Measurements from ENCODE around the gene SQSTM1. TPM values are rescaled to one million over a fixed set of nuclear protein-coding genes. Genes with fewer than 3 reads are reported as not detected.
"Not testable (repeated sequence)": the region's sequence is repeated elsewhere in the genome, so short reads cannot be mapped to it uniquely, and the experiment has no call there.

The SQSTM1 gene
- total and polyA plus RNA-seq, 5 donors from 2014 or later: 219 to 615 (median 240) TPM

DNA sequence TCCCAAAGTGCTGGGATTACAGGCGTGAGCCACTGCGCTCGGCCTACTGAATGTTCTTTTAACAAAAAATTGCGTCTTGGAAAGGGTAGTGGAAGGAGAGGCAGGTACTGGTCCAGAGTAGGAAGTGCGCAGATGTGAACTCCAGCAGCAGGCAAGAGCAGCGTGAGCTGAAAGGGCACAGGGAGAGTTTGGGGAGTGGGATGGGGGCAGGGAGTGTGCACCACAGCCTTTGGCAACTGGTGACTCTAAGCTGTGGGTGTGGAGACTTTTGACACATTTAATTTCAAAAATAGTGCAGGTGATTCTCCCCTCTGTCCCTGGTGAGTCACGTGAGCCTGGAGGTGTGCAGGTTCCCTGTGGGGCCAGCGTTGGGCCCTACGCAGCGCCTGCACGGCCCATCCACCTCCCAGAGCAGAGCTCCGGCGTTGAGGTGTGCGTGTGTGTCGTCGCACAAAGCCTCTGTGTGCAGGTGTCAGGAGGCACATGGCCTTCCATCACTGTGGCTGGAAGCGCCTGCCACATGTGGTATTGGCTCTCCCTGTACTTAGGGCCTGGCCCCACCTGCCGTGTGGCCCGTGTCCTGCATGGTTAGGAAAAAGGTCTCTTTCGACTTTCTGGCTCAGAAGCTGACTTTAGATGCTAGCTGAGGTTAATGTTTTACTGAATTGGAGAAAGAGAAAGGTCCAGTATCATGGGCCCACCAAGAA, 11.5 kb downstream of the SQSTM1 start:
- DNase-seq: no peak

GRCh38 chr5:179833056-179833708, 12.5 kb downstream of the SQSTM1 start:
- peaks cover 64% of the 10 kb centered on the region for H3K36me3 Mint-ChIP-seq
- DNase-seq (no peak), ATAC-seq (ENCODE audit: low read depth in 2 of 2) (no peak)
- Histone ChIP-seq H3K4me1 (ENCODE audit: control insufficient read depth, insufficient read depth, low read length, poor library complexity, severe bottlenecking) (peaks cover 17% of the 10 kb centered on the region), H3K9me3 (ENCODE audit: control insufficient read depth in 2 of 2, low read length in 2 of 2) (no peaks in the 10 kb centered on the region), H3K36me3 (ENCODE audit: control insufficient read depth, insufficient read depth, low read length) (peaks cover 66% of the 10 kb centered on the region), H3K27ac (ENCODE audit: insufficient read depth, low read length, poor library complexity, severe bottlenecking) (no peak overlapping the region), H3K4me3 (ENCODE audit: low read depth, low read length) (no peak overlapping the region), H3K27me3 (ENCODE audit: control insufficient read depth, insufficient read depth, low read length) (no peaks in the 10 kb centered on the region)
- peaks cover 0 to 2% (median 0%) of the 10 kb centered on the region in 7 donors for H3K9me3 Mint-ChIP-seq
- H3K27me3 Mint-ChIP-seq: no peaks in the 10 kb centered on the region
- peak overlapping the region in 1 of 3 donors; percentile 58 for H3K27ac Mint-ChIP-seq
- H3K4me1 Mint-ChIP-seq: peaks cover 15 to 33% (median 30%) of the 10 kb centered on the region in 4 donors
- H3K4me3 Mint-ChIP-seq: no peak overlapping the region

More for the DNA sequence above, 11.5 kb downstream of the SQSTM1 start:
- Mint-ChIP-seq H3K9me3 (peaks cover 0 to 2% (median 0%) of the 10 kb centered on the region in 7 donors), H3K4me3 (no peak overlapping the region), H3K4me1 (peaks cover 13 to 34% (median 30%) of the 10 kb centered on the region in 4 donors), H3K27me3 (no peaks in the 10 kb centered on the region), H3K27ac (peak overlapping the region in 2 of 3 donors; percentile 75 to 97), H3K36me3 (peaks cover 72% of the 10 kb centered on the region)
- H3K27ac ChIP-seq (ENCODE audit: insufficient read depth, low read length, poor library complexity, severe bottlenecking): no peak overlapping the region
- peaks cover 13% of the 10 kb centered on the region for H3K4me1 ChIP-seq (ENCODE audit: control insufficient read depth, insufficient read depth, low read length, poor library complexity, severe bottlenecking)
- H3K36me3 ChIP-seq (ENCODE audit: control insufficient read depth, insufficient read depth, low read length): peaks cover 64% of the 10 kb centered on the region
- no peak overlapping the region for H3K4me3 ChIP-seq (ENCODE audit: low read depth, low read length)
- no peak for ATAC-seq (ENCODE audit: low read depth in 2 of 2)
- no peaks in the 10 kb centered on the region for H3K27me3 ChIP-seq (ENCODE audit: control insufficient read depth, insufficient read depth, low read length)
- no peaks in the 10 kb centered on the region for H3K9me3 ChIP-seq (ENCODE audit: control insufficient read depth in 2 of 2, low read length in 2 of 2)

DNA sequence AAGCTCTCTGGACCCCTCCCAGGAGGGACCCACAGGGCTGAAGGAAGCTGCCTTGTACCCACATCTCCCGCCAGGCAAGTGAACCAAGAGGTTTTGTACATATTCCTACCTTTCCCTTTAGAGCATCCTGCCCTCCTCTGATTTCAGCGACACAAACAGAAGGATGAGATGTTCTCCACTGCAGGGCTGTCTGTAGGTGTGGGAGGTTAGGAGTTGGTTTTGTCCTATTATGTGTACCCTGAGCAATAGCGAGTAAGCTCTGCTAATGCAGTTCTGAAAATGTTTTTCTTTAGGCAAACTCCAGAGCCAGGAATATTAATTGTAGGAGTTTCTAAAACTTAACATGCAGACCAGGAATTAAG, 13.0 kb downstream of the SQSTM1 start:
- H3K4me1 Mint-ChIP-seq: peaks cover 15 to 30% (median 29%) of the 10 kb centered on the region in 4 donors
- peak overlapping the region in 1 of 4 donors; percentile 58 for H3K4me3 Mint-ChIP-seq
- Histone ChIP-seq H3K36me3 (ENCODE audit: control insufficient read depth, insufficient read depth, low read length) (peaks cover 63% of the 10 kb centered on the region), H3K9me3 (ENCODE audit: control insufficient read depth in 2 of 2, low read length in 2 of 2) (no peaks in the 10 kb centered on the region), H3K4me1 (ENCODE audit: control insufficient read depth, insufficient read depth, low read length, poor library complexity, severe bottlenecking) (peaks cover 17% of the 10 kb centered on the region), H3K4me3 (ENCODE audit: low read depth, low read length) (no peak overlapping the region), H3K27me3 (ENCODE audit: control insufficient read depth, insufficient read depth, low read length) (no peaks in the 10 kb centered on the region), H3K27ac (ENCODE audit: insufficient read depth, low read length, poor library complexity, severe bottlenecking) (no peak overlapping the region)
- H3K27me3 Mint-ChIP-seq: no peaks in the 10 kb centered on the region
- ATAC-seq (ENCODE audit: low read depth in 2 of 2): no peak
- peaks cover 0 to 2% (median 0%) of the 10 kb centered on the region in 7 donors for H3K9me3 Mint-ChIP-seq
- no peak for DNase-seq
- peak overlapping the region in 1 of 3 donors; percentile 48 for H3K27ac Mint-ChIP-seq
- peaks cover 61% of the 10 kb centered on the region for H3K36me3 Mint-ChIP-seq

DNA sequence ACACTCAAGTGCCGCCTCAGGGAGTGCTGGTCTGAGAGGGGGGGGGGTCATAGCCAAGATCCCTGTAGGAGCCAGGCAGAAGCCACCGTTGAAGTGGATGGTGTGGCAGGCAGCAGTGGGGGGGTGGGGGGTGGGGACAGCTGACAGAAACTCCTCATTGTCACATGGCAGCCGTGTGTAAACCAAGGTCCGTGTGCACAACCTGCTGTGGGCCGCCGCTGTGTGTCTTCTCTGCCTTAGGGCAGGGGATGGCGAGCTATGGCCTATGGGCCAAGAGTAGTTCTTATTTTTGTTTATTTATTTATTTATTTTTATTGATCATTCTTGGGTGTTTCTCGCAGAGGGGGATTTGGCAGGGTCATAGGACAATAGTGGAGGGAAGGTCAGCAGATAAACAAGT, 13.4 kb downstream of the SQSTM1 start:
- peak overlapping the region in 1 of 4 donors; percentile 58 for H3K4me3 Mint-ChIP-seq
- DNase-seq: no peak
- H3K27me3 ChIP-seq (ENCODE audit: control insufficient read depth, insufficient read depth, low read length): no peaks in the 10 kb centered on the region
- H3K4me1 Mint-ChIP-seq: peaks cover 15 to 29% (median 28%) of the 10 kb centered on the region in 4 donors
- no peaks in the 10 kb centered on the region for H3K27me3 Mint-ChIP-seq
- H3K27ac Mint-ChIP-seq: no peak overlapping the region
- H3K36me3 Mint-ChIP-seq: peaks cover 57% of the 10 kb centered on the region
- H3K4me1 ChIP-seq (ENCODE audit: control insufficient read depth, insufficient read depth, low read length, poor library complexity, severe bottlenecking): peaks cover 17% of the 10 kb centered on the region
- H3K9me3 Mint-ChIP-seq: peaks cover 0 to 2% (median 0%) of the 10 kb centered on the region in 7 donors
- H3K36me3 ChIP-seq (ENCODE audit: control insufficient read depth, insufficient read depth, low read length): peaks cover 59% of the 10 kb centered on the region
- H3K9me3 ChIP-seq (ENCODE audit: control insufficient read depth in 2 of 2, low read length in 2 of 2): no peaks in the 10 kb centered on the region
- no peak overlapping the region for H3K4me3 ChIP-seq (ENCODE audit: low read depth, low read length)
- no peak for ATAC-seq (ENCODE audit: low read depth in 2 of 2)
- H3K27ac ChIP-seq (ENCODE audit: insufficient read depth, low read length, poor library complexity, severe bottlenecking): no peak overlapping the region

GRCh38 chr5:179834871-179835270, 14.2 kb downstream of the SQSTM1 start:
- H3K9me3 ChIP-seq (ENCODE audit: control insufficient read depth in 2 of 2, low read length in 2 of 2); H3K4me3 ChIP-seq (ENCODE audit: low read depth, low read length); H3K4me3 Mint-ChIP-seq; H3K27ac ChIP-seq (ENCODE audit: insufficient read depth, low read length, poor library complexity, severe bottlenecking); DNase-seq; H3K27me3 Mint-ChIP-seq; H3K27ac Mint-ChIP-seq; ATAC-seq (ENCODE audit: low read depth in 2 of 2); H3K27me3 ChIP-seq (ENCODE audit: control insufficient read depth, insufficient read depth, low read length); H3K9me3 Mint-ChIP-seq: not testable (repeated sequence)
- peaks cover 17% of the 10 kb centered on the region for H3K4me1 ChIP-seq (ENCODE audit: control insufficient read depth, insufficient read depth, low read length, poor library complexity, severe bottlenecking)
- H3K36me3 Mint-ChIP-seq: peaks cover 49% of the 10 kb centered on the region
- H3K4me1 Mint-ChIP-seq: peaks cover 15 to 26% (median 26%) of the 10 kb centered on the region in 4 donors
- peaks cover 55% of the 10 kb centered on the region for H3K36me3 ChIP-seq (ENCODE audit: control insufficient read depth, insufficient read depth, low read length)

DNA sequence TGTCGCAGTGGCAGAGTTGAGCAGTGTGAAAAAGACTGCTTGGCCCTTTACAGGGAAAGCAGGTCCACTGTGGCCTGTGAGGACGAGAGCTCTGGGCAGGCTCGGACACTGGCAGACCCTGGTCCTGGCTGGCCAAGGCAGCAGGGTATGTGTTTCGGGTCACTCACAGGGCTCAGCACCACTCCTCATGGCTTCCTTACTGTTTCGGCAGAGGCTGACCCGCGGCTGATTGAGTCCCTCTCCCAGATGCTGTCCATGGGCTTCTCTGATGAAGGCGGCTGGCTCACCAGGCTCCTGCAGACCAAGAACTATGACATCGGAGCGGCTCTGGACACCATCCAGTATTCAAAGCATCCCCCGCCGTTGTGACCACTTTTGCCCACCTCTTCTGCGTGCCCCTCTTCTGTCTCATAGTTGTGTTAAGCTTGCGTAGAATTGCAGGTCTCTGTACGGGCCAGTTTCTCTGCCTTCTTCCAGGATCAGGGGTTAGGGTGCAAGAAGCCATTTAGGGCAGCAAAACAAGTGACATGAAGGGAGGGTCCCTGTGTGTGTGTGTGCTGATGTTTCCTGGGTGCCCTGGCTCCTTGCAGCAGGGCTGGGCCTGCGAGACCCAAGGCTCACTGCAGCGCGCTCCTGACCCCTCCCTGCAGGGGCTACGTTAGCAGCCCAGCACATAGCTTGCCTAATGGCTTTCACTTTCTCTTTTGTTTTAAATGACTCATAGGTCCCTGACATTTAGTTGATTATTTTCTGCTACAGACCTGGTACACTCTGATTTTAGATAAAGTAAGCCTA, 15.7 kb downstream of the SQSTM1 start:
- Mint-ChIP-seq H3K9me3 (peaks cover 0 to 2% (median 0%) of the 10 kb centered on the region in 7 donors), H3K27ac (peak overlapping the region; percentile 94 to 95 (median 95)), H3K4me1 (peaks cover 10 to 25% (median 20%) of the 10 kb centered on the region in 4 donors), H3K4me3 (peak overlapping the region; percentile 56 to 83 (median 67)), H3K27me3 (no peaks in the 10 kb centered on the region), H3K36me3 (peaks cover 45% of the 10 kb centered on the region)
- H3K4me1 ChIP-seq (ENCODE audit: control insufficient read depth, insufficient read depth, low read length, poor library complexity, severe bottlenecking): peaks cover 17% of the 10 kb centered on the region
- peaks cover 51% of the 10 kb centered on the region for H3K36me3 ChIP-seq (ENCODE audit: control insufficient read depth, insufficient read depth, low read length)
- H3K27ac ChIP-seq (ENCODE audit: insufficient read depth, low read length, poor library complexity, severe bottlenecking): peak overlapping the region; percentile 85
- DNase-seq (peak; percentile 51 to 90 (median 68)), ATAC-seq (ENCODE audit: low read depth in 2 of 2) (peak; percentile 96)
- peak overlapping the region; percentile 42 for H3K4me3 ChIP-seq (ENCODE audit: low read depth, low read length)
- no peaks in the 10 kb centered on the region for H3K9me3 ChIP-seq (ENCODE audit: control insufficient read depth in 2 of 2, low read length in 2 of 2)
- H3K27me3 ChIP-seq (ENCODE audit: control insufficient read depth, insufficient read depth, low read length): no peaks in the 10 kb centered on the region
